ENCODE results near the gene JAM3.

- TF ChIP-seq EP300 (IDR thresholded peaks at IDR 0.05; ENCODE audit: borderline replicate concordance) (no peak), REST (IDR thresholded peaks at IDR 0.05; ENCODE audit: low read depth) (no peak), NFIC (IDR thresholded peaks at IDR 0.05) (no peak), YY1 (IDR thresholded peaks at IDR 0.05; ENCODE audit: low read depth) (no peak), RAD21 (IDR thresholded peaks at IDR 0.05; ENCODE audit: low read depth) (no peak), CEBPB (IDR thresholded peaks at IDR 0.05) (no peak), TAF1 (IDR thresholded peaks at IDR 0.05; ENCODE audit: low read depth) (no peak), TCF12 (IDR thresholded peaks at IDR 0.05; ENCODE audit: low read depth) (no peak), MAX (IDR thresholded peaks at IDR 0.05) (no peak), TEAD4 (IDR thresholded peaks at IDR 0.05) (no peak), USF1 (IDR thresholded peaks at IDR 0.05) (no peak), ZBTB7A (IDR thresholded peaks at IDR 0.05; ENCODE audit: low read depth) (no peak)
Measured at GRCh38 chr11:134200688-134201087, 131.8 kb downstream of the JAM3 start.
